ENCODE results near the gene RTN4R.

The RTN4R gene

DNA sequence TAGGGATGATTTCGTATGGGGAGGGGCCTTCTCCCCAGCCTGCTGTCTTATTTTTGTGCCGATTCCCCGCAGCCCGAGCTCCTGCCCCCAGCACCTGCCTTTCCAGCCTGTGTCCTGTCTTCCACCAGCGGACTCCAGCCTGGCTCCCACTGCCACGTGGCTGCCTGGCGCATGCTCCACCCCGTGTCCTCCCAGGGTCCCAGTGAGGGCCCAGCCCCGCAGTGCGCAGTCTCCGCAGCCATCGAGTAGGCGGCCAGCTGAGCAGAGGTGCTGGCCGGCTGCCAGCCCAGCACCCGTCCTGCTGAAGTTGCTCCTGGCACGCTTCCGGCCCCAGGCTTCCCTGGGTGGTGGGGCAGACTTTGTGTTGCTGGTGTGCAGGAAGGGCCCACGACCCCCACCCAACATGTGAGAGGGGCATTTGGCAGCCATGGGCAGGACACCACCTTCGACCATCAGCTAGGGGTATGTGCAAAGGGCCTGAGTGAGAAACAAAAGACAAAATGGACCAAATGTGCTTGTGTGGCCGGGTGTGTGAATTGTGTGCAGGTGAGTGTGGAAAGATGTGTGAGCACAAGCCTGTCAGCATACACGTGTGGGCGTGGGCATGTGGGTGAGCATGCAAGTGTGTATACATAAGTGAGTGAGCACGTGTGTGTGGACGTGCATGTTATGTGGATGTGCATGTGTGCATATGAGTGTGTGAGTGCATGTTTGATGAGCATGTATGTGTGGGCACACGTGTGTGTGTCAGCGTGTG is 55.9 kb downstream of the RTN4R start:
- no peak for FAIRE-seq

DNA sequence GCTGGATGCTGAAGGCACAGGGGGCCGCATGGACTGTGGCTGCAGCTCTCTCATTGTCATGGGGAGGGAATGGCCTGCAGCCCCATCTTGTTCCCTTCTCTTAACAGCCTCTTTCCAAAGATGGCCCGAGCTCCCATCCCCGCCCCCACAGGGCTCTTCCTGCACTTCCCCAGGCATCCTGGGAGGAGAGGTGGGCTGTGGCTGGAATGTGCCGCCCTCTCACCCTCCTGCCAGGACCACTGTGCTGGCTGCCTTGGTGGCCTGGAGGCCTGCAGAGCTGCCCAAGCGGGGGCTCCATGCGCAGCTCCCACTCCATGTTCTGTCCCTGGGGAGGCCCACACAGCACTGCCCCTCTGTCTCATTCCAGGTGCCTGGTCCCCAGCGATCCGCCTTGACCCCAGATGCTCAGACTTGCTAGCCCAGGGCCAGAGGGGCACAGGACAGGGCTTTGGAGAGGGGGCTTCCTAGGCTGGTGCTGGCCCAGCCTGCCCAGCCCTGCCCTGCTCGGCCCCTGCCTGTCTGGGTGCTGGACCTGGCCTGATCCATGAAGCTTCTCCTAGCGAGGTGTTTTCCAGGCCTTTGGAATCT is 56.6 kb downstream of the RTN4R start:
- FAIRE-seq = no peak

DNA sequence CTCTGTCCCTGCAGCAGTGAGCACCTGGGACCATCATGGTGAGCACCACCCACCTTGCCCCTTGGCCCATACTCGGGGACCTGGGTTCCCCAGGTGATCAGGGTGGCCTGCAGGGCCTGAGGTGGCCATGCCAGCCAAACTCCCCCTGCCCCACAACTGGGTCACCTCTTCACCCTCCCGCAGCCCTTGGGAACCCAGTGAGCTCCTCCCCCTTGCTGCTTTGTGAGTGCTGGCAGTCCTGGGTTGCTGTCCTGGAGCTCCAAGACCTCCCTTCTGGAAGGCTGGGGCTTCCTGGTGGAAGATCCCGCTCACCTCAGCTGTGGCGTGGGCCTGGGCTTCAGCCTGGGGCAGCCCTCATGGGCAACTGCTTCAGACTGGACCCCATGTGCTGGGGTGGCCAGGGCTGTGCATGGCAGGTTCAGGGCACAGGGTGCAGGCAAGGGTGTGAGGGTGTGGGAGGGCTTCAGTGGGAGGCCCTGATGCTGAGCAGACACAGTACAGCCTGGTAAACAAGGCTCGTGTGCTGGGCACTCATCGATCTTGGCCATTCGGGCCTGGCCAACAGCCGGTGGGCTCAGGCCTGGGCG is 57.6 kb downstream of the RTN4R start:
- no peak for FAIRE-seq

DNA sequence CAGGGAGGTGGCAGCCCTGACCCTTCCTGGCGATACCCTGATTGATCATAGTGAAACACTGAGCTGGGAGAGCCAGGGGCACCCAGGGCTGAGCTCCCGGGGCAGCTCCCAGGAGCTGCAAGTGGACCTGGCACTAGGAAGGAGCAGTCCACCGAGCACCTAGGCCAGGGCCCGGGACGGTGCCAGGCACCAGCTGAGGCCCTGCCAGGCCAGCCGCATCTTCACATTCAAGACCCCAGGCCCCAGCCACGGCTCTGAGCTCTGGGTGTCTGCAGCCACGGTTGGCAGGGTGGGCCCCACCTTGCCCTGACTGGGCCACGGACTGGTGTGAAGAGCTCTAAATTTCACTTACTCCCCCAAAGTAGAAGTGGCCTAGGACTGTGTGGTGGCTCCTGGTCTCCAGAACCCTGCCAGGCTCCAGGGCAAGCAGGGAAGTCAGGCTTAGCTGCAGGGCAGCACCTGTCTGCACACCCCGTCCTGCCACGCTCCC is 58.3 kb downstream of the RTN4R start:
- FAIRE-seq = no peak

DNA sequence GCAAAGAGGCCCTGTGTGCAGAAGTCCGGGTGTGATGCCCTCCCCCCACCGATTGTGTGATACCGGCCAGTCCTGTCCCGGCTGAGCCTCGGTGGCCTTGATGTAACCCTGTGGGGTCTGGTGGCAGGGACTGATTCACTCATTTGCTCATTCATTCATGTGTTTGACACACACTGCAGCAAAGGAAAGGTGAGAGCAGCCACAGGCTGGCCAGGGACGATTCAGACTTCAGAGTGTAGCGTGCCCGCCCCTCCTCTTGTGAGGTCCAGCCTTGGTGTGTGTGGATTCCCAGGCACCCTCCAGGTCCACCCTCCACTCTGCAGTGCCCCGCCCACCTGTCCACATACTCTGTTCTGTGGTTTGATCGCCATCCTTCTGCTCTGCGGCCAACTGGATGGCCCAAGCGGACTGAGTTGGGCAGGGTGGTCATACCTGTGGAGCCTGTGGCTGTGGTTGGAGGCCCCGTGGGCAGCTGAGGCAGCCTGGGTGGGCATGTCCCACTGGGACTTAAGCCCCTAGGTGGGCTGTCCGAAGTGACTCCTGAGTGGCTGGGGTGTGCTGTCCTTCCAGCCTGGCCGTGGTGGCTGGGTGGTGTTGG is 59.3 kb downstream of the RTN4R start:
- FAIRE-seq = no peak

DNA sequence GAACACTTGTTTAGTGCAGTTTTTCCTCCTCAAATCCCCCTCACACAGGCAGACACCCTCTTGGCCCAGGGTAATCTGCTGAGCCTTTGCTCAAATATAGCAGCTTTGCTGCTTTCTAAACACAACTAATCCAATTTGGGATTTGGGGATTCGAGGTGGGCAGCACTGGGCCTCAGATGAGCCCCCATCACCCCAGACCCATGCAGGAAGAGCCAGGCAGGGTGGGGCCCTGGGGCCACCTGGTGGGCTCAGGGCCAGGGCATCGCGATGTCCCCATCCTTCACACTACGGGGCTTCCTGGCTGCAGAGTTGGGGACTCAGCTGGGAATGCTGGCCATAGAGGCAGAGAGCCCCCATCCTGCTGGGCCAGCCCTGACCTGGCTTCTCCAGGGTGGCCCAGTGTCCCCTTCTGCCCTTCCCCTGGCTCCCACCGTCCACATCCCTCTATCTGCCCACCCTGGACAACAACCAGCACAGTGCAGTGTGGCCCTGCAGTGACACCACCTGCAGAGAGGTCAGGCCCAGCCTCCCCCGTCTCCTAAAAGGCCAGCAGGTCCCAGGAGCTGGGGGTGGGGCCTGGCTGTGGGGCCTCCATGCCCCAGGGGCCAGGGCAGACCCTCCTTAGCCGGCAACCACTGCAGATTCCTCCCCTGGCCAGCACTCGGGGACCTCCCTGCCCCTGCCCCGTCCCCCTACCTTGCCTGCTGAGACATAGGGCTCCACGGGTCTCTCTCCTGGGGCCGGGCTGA is 60.7 kb downstream of the RTN4R start:
- FAIRE-seq = no peak

DNA sequence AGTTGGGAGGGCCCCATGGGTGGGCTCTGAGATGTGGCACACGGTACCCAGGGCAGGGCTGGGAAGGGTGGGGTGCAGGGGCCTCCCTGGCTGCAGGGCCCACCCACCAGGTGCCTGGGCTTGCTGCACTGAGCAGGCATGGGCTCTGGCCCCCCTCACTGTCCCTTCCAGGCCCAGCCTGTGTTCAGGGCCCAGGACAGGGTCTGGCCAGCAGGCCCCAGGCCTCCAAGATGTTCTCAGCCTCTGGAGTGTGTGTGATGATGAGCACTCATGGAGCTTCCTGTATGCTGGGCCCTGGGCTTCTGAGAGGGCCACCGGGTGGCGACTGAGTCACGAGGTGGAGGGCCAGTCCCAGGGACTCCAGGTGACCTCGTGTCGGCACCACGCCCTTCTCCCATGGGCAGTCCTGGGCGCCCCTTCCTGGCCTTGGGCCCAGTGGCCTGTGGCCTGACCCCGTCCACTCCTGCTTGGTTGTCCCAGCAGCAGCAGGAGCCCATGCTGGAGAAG is 61.4 kb downstream of the RTN4R start:
- no peak for FAIRE-seq

DNA sequence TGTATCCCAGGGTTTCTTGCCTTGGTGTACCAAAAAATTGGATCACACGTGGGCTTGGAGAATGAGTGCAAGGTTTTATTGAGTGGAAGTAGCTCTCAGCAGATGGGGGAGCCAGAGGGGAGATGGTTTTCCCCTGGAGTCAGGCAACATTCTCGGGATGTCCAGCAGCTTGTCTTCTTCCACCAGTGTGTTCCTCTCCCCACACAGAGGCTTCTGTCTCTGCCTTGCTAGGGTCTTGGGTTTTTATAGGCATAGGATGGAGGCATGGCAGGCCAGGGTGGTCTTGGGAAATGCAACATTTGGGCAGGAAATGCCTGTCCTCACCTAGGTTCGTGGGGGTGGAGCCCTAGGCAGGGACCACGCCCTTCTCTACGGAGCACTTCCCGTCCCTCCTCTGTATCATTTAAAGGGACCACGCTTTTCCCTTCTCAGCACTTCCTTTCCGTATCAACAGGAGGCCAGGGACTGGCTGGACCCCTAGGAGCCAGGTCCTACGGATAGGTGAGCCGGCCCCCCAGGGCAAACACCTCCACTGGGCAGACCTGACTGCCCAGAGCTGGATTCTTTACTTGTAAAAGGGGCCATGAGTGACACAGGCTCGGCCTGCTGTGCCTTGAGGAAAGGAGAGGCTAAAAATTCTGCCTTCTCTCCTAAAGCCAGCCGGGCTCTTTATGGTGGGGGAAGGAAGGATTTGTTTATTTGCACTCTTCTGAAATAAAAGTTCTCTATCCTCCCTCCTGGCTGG is 62.0 kb downstream of the RTN4R start:
- FAIRE-seq = no peak

DNA sequence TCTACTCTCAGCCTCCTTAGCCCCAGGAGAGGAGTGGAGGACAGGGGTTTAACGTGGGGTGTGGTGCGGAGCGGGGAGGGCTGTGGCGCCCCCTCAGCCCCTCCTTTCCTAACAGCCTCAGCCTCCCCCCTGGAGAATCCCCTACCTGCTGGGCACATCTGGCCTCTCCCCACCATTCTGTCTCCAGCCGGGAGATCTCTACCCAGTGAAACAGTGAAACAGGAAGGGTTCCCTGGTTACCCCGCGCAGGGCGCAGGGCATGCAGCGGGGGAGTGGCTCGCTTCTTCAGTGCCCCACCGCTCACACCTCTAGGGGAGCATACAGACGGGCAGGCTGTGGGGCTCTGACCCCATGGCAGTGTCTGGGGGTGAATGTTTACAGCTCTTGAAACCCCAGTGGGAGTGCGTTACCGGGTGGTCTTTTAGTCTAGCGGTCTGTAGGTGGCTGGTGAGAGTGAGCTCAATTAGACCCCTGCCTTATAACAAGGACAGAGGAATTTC is 62.6 kb downstream of the RTN4R start:
- FAIRE-seq = no peak

DNA sequence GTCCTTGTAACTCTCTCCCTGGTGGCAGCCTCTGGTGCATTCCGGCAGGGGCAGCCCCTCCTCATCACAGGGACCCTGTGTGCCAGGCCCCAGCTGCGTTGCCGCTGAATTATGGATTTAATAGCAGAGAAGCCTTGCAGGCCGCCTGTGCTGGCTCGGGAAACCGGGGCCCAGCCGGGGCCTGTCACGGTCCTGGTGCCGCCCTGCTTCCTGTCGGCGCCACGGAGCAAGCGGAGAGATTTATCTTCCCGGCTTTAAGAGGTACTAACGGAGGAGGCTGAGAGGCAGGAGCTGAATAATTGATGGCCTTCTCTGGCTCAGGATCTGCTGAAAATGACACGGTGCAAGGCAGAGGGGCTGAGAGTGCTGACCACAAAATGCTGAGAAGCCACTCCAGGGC is 63.3 kb downstream of the RTN4R start:
- FAIRE-seq = no peak

DNA sequence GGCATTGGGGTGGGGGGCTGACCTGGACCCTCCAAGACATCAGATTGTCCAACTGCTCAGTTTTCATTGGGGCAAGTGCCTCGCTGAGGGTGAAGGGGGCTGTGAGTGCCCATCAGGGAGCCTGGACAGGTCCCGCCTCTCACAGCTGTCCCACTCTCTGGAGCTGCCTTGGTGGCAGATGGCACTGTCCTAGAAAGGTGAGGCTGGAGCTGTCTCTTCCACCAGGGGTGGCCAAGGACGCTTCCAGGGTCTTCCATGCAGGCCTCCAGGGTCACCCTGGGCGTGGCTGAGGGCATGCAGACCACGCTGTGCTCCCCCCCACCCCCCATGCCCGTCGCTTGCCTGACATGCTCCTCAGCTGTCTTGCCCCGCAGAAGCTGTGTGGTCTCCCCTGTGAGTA is 63.8 kb downstream of the RTN4R start:
- FAIRE-seq = no peak

DNA sequence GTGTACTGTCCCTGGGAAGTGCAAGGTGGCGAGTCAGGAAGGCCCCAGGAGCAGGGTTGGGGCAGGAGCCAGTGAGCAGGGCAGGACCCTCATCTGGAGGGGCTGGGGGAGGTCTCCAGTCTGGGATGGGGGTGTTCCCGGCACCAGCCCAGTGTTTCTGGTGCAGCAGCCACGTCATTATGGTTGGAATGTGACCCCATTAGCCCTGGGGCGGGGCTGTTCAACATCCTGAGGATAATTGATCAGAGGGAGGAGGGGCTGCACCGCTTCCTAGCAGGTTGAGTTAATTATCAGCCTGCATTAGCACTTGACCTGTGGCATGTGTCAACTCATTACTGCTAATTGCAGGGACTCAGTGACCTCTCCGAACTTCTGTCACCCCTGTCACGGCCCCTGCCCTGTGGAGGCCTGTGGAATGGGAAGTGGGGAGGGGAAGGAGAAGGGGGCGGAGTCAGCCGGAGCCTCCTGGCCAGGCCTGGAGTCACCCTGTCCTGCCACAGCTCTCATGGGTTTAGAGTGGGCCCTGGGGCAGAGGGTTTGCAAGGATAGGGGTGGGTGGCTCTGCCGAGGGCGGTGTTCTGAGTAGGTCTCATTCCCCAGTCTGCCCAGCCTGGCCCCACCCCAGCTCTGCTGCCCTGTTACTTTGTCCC is 64.4 kb downstream of the RTN4R start:
- no peak for FAIRE-seq

DNA sequence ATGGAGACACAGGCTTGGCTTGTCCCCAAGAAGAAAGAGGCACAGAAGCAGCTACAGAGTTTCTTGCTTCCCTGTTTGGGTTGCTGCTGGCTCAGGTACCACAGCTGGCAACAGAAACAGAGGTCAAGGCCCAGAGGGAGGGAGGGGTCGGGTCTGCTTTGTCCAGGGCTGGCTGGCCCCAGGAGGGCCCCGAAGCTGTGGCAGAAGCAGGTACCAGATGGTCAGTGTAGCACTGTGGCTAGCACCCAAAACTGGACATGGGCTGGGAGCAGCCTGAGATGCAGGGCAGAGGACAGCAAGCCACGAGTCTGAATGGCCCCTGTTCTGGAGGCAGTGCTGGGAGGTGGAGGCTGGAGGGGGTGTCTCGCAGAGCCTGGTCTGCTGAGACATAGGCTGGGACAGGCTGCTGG is 65.0 kb downstream of the RTN4R start:
- no peak for FAIRE-seq

DNA sequence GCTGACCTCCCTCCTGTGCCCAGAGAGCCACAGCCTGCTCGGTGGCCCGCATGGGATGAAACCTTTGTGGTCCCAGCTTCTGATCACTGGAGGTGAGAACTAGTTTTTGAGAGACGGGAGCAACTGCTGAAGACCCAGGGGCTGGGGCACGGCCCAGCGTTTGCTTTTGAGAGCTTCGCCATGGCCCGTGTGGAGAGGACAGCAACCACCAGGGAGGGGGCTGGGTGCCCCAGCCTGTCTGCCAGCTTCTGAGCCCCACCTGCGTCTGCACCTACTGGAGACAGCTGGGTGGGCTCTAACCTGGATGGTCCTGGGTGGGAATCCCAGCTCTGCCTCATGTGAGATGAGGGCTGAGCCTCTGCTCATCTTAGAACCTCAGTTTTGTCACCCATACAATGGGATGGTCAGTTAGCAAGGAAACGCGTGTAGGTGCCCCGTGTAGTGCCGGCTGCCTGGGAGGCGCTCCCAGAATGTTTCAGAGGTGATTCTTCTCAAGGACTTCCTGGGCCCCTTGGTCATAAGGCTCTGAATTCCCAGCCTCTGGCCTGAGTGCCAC is 66.2 kb downstream of the RTN4R start:
- no peak for FAIRE-seq

DNA sequence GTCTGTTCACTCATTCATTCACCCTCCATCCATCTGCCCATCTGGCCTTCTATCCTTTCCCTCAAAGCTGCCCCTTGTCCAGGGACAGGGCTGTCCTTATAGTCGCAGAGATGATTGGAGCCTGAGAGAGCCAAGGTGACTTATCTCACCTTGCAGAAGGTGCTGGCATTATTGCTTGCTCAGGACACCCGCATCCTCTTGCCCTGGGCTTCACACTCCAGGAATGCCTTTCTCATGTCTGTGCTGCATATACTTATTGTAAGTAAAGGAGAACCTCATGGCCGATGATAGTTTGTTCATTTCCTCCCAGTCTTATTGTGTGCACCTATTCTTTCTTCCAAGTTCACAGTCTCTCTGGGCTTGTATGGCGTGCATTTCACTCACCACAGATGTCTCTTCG is 68.2 kb downstream of the RTN4R start:
- FAIRE-seq = no peak

DNA sequence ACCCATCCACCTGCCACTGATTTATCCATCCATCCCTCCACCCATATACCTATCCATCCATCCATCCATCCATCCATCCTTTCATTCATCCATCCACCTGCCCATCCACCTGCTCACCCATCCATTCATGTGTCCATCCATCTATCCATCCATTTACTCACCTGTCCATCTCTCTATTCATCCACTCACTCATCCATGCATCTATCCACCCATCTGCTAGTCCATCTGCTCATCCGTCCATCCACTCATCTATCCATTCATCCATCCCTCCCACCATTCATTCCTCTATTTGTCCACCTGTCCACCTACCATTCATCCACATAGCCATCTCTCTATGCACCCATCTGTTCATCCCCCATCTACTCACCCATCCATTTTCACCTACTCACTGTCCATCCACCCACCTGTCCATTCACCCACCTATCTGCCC is 68.7 kb downstream of the RTN4R start:
- FAIRE-seq = no peak

DNA sequence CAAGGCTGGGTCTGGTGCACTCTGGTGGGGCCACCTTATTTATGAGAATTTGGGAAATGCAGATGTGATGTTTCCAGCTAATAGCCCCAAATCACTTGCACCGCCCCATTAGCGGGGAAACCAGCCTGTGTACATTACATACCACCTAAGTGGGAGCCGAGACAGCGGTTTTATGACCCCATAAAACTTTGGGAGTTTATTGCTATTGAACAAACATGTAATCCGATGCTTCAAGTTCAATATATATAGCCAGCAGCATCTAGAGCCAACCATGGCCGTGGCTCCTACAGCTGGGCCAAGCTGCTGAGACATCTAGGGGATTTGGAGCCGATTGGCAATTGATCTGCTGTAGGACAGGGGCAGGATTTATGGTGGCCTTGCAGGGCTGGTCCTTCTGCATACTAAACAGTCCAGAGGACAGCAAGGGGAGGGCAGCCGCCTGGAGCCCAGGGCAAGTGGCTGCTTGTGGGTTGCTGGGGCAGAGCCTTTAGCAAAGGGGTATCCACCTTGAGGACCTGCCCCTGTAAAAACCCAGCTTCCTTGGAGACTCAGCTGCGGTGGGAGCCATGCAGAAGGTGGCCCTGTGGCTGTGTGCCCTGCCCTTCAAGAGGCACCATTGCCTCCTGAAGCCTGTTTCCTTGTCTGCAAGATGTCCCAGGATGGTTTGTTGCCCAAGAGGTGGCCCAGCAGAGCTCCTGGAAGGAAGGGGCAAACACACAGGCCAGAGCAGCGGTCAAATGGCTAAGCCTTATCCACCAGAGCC is 69.4 kb downstream of the RTN4R start:
- FAIRE-seq = no peak

DNA sequence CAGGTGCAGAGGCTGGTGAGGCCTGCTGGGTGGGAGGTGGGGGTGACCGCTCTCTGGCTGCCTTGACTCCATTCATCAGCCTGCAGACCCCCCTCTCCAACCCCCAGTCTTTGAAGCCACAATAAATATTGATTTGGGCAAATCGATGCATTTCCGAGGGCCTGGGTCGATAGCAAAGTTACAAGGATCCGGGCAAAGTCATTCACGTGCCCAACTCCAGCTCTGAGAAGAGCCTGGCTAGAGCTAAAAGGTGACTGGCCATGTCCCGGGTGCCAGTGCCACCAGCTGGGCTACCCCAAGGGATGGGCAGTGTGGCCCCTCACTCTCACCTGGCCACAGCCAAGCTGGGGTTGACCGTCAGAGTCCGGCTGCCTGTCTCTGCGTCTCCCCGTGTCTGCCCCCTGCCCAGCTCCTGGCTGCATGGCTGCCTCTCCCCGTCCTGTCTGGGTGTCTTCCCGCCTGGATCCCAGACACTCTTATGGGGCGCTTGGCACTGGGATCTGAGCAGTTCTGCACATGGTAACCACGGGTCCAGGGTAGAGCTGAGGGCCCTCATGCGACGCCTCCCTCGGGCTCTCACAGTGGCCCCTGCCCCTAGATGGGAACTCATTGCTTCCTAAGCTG is 70.6 kb downstream of the RTN4R start:
- no peak for FAIRE-seq

DNA sequence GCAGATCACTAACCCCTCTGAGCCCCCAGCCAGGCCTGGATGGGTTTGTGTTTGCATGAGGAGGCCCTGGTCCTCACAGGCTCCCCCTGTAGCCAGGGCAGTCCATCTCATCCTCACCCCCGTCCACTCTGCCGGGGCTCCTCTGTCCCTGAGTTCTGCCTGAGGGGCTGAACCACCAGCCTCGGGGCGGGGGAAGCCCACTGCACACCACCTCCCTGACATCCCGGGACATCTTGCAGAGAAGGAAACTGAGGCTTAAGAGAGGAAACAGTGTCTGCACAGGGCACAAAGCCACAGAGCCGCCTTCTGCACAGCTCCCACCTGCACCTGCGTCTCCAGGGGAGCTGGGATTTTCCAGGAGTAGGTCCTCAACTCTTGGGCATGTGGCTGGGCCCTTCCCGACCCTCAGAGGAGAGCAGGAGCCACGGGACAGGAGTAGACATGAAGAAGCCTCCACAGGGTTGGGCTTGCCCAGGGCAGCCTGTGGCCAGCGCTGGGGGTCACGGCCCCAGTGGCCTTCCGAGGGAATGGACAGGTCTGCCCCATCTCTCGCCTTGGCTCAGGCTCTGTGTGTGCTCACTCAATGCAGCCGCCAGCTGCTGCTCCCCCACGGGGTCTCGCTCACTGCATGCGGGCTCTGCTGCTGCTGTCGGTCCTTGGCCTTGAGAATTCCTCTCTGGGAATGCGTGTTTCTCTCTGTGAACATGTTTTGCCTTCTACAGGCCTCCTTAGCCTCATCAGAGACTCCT is 71.8 kb downstream of the RTN4R start:
- FAIRE-seq = no peak

Data from colon (tissue), 2 donors.